Measurements from ENCODE around the gene MMP2.

DNA sequence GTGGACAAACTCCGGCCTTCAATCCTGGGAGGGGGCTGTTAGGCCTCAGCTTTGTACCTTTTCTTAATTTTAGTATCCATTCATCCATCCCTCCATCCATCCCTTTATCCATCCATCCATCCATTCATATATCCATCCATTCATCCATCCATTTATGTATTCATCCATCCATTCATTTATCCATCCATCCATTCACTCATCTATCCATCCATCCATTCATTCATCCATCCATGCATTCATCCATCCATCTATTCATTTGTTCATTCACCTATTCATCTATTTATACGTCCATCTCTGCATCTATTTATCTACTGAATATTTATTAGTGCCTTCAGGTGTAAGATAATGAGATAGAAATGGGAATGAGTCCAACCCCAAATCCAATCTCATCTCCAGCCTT is 26.0 kb upstream of the MMP2 start:
- TF ChIP-seq, protein P1, sequence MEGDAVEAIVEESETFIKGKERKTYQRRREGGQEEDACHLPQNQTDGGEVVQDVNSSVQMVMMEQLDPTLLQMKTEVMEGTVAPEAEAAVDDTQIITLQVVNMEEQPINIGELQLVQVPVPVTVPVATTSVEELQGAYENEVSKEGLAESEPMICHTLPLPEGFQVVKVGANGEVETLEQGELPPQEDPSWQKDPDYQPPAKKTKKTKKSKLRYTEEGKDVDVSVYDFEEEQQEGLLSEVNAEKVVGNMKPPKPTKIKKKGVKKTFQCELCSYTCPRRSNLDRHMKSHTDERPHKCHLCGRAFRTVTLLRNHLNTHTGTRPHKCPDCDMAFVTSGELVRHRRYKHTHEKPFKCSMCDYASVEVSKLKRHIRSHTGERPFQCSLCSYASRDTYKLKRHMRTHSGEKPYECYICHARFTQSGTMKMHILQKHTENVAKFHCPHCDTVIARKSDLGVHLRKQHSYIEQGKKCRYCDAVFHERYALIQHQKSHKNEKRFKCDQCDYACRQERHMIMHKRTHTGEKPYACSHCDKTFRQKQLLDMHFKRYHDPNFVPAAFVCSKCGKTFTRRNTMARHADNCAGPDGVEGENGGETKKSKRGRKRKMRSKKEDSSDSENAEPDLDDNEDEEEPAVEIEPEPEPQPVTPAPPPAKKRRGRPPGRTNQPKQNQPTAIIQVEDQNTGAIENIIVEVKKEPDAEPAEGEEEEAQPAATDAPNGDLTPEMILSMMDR (IDR thresholded peaks at IDR 0.05): no peak
- TF ChIP-seq POLR2A (IDR thresholded peaks at IDR 0.05): no peak

All from heart left ventricle (tissue), 13 donors.